GM23248 (cell line): ENCODE measurements around the gene ACSF3. TPM values are rescaled to one million over a fixed set of nuclear protein-coding genes. Genes with fewer than 3 reads are reported as not detected.

Experiments
- DNase-seq: peaks from one replicate; pipeline ENCODE4 v3.0.0-alpha.2; 2015
- H2AFZ ChIP-seq: fragments of 200-600 bp; sonication (generic); 2 replicates; pipeline ENCODE4 v1.6.1; 2016; ENCODE audit warnings: antibody characterized with exemption
- H3F3A ChIP-seq: fragments of 200-600 bp; sonication (generic); 2 replicates; pipeline ENCODE4 v1.6.1; 2016; ENCODE audit warnings: mild to moderate bottlenecking, antibody characterized with exemption, mixed run types; ENCODE audit not compliant: insufficient read depth
- H3K27ac ChIP-seq: fragments of 200-600 bp; sonication (generic); 2 replicates; pipeline ENCODE4 v1.5.1; 2016; ENCODE audit warnings: mild to moderate bottlenecking
- H3K27me3 ChIP-seq: fragments of 200-600 bp; sonication (generic); replicated peaks from 2 replicates; pipeline ENCODE4 v1.6.1; 2016; ENCODE audit warnings: mild to moderate bottlenecking; ENCODE audit not compliant: insufficient read depth
- H3K36me3 ChIP-seq: fragments of 200-600 bp; sonication (generic); 2 replicates; pipeline ENCODE4 v1.6.1; 2016; ENCODE audit warnings: low read depth, mild to moderate bottlenecking
- H3K4me1 ChIP-seq: fragments of 200-600 bp; sonication (generic); 2 replicates; pipeline ENCODE4 v1.6.1; 2016; ENCODE audit warnings: mild to moderate bottlenecking; ENCODE audit not compliant: insufficient read depth
- H3K4me2 ChIP-seq: fragments of 200-600 bp; sonication (generic); one replicate; pipeline ENCODE4 v1.6.1; 2016; ENCODE audit warnings: mild to moderate bottlenecking; ENCODE audit not compliant: unreplicated experiment
- H3K4me3 ChIP-seq: fragments of 200-600 bp; sonication (generic); 2 replicates; pipeline ENCODE4 v1.5.1; 2016; ENCODE audit warnings: mild to moderate bottlenecking
- H3K79me2 ChIP-seq: fragments of 200-600 bp; sonication (generic); 2 replicates; pipeline ENCODE4 v1.6.1; 2016; ENCODE audit warnings: mild to moderate bottlenecking; ENCODE audit not compliant: insufficient read depth
- H3K9ac ChIP-seq: fragments of 200-600 bp; sonication (generic); 2 replicates; pipeline ENCODE4 v1.6.1; 2016; ENCODE audit warnings: mild to moderate bottlenecking
- H3K9me2 ChIP-seq: fragments of 200-600 bp; sonication (generic); 2 replicates; pipeline ENCODE4 v1.6.1; 2016; ENCODE audit warnings: mixed run types, mild to moderate bottlenecking, moderate library complexity; ENCODE audit not compliant: insufficient read depth
- H3K9me3 ChIP-seq: fragments of 200-600 bp; sonication (generic); one replicate; pipeline ENCODE4 v1.6.1; 2017; ENCODE audit warnings: low read depth
- H4K20me1 ChIP-seq: fragments of 200-600 bp; sonication (generic); 2 replicates; pipeline ENCODE4 v1.6.0; 2016; ENCODE audit not compliant: insufficient read depth
- EZH2 ChIP-seq: fragments of 200-600 bp; sonication (generic); IDR thresholded peaks from 2 replicates; pipeline ENCODE4 v1.6.1; 2018; ENCODE audit warnings: antibody characterized with exemption, mild to moderate bottlenecking; ENCODE audit not compliant: insufficient read depth, poor library complexity, severe bottlenecking
- EZH2phosphoT487 ChIP-seq: fragments of 200-600 bp; sonication (generic); IDR thresholded peaks from 2 replicates; pipeline ENCODE4 v1.6.1; 2018; ENCODE audit warnings: antibody characterized with exemption, moderate library complexity, mild to moderate bottlenecking, low read depth; ENCODE audit not compliant: insufficient read depth
- WGBS, 2 experiments: methylation state at CpG; one replicate each; pipeline ENCODE4 v1.1.6; 2015 to 2017; ENCODE audit warnings: low lambda C conversion rate in 2 of 2, low coverage in 1 of 2; ENCODE audit errors: missing lambda C conversion rate in 2 of 2; 5-methylcytosine and 5-hydroxymethylcytosine counted together
- in situ Hi-C: fragments of 300-500 bp; cut with MboI; formaldehyde crosslinking; loops from 2 replicates; pipeline ENCODE4 v1.15.0; 2020
- polyA plus RNA-seq: library from polyadenylated mRNA; unstranded; fragments of >200 nt; fragmentation: Nextera tagmentation; extraction: Ambion mirVana; gene quantifications from 2 replicates; pipeline ENCODE4 v1.2.1, GENCODE V29; 2016
- total RNA-seq: library from RNA; depleted of rRNA; stranded (reverse); fragments of >200 nt; shearing (Covaris generic); gene quantifications from 2 replicates; pipeline ENCODE4 v1.2.3, GENCODE V29; 2014

Gene ACSF3
- total and polyA plus RNA-seq, 2 experiments from 2014 or later, result 15.9 to 17.1 TPM

GRCh38 chr16:89058812-89059211 lies 34.8 kb upstream of the ACSF3 start:
- Histone ChIP-seq H3K9me2 (no peaks in the 10 kb centered on the region), H2AFZ (no peak overlapping the region), H4K20me1 (no peaks in the 10 kb centered on the region), H3K4me3 (no peak overlapping the region), H3K4me2 (no peak overlapping the region), H3F3A (no peaks in the 10 kb centered on the region), H3K27me3 (peaks cover 20% of the 10 kb centered on the region), H3K27ac (no peak overlapping the region), H3K36me3 (no peaks in the 10 kb centered on the region), H3K9ac (no peak overlapping the region), H3K79me2 (no peaks in the 10 kb centered on the region), H3K9me3 (no peaks in the 10 kb centered on the region), H3K4me1 (no peaks in the 10 kb centered on the region)
- in situ Hi-C loops, result no loop called here
- no peak for DNase-seq
- TF ChIP-seq EZH2phosphoT487 (no peak), EZH2 (no peak)
- 67 to 75% methylated on average over 9 of the region's 9 CpGs for WGBS, 2 experiments

GRCh38 chr16:89060207-89060794 lies 33.4 kb upstream of the ACSF3 start:
- 59 to 67% methylated on average over 12 of the region's 12 CpGs for WGBS, 2 experiments
- no peak for TF ChIP-seq EZH2phosphoT487
- TF ChIP-seq EZH2, result no peak
- no peaks in the 10 kb centered on the region for H3K9me3 ChIP-seq
- in situ Hi-C loops, result no loop called here
- no peak overlapping the region for H2AFZ ChIP-seq
- H4K20me1 ChIP-seq, result no peaks in the 10 kb centered on the region
- no peak overlapping the region for H3K9ac ChIP-seq
- H3K36me3 ChIP-seq, result no peaks in the 10 kb centered on the region
- H3K27me3 ChIP-seq, result peaks cover 20% of the 10 kb centered on the region
- H3K4me2 ChIP-seq, result no peak overlapping the region
- no peak overlapping the region for H3K27ac ChIP-seq
- H3K9me2 ChIP-seq, result no peaks in the 10 kb centered on the region
- H3K4me3 ChIP-seq, result no peak overlapping the region
- H3K4me1 ChIP-seq, result no peaks in the 10 kb centered on the region
- no peaks in the 10 kb centered on the region for H3K79me2 ChIP-seq
- H3F3A ChIP-seq, result no peaks in the 10 kb centered on the region
- DNase-seq, result no peak

- no peaks in the 10 kb centered on the region for H4K20me1 ChIP-seq
- in situ Hi-C loops, result no loop called here
- TF ChIP-seq EZH2phosphoT487 (no peak), EZH2 (no peak)
- 40 to 49% methylated on average over 19 to 21 of the region's 21 CpGs for WGBS, 2 experiments
- no peak for DNase-seq
- no peaks in the 10 kb centered on the region for H3K9me3 ChIP-seq
- no peak overlapping the region for H3K4me2 ChIP-seq
- H3K9ac ChIP-seq, result no peak overlapping the region
- no peaks in the 10 kb centered on the region for H3K9me2 ChIP-seq
- H3K36me3 ChIP-seq, result no peaks in the 10 kb centered on the region
- no peak overlapping the region for H3K4me3 ChIP-seq
- no peaks in the 10 kb centered on the region for H3F3A ChIP-seq
- no peak overlapping the region for H3K27ac ChIP-seq
- H3K27me3 ChIP-seq, result peaks cover 20% of the 10 kb centered on the region
- no peaks in the 10 kb centered on the region for H3K4me1 ChIP-seq
- H2AFZ ChIP-seq, result no peak overlapping the region
- H3K79me2 ChIP-seq, result no peaks in the 10 kb centered on the region
These were observed 32.6 kb upstream of the ACSF3 start for GRCh38 chr16:89061086-89061485.

- no peak overlapping the region for H3K27ac ChIP-seq
- TF ChIP-seq EZH2phosphoT487 (no peak), EZH2 (no peak)
- DNase-seq, result no peak
- 36 to 37% methylated on average over 17 of the region's 17 CpGs for WGBS, 2 experiments
- in situ Hi-C loops, result no loop called here
- no peaks in the 10 kb centered on the region for H4K20me1 ChIP-seq
- H3K9ac ChIP-seq, result no peak overlapping the region
- no peaks in the 10 kb centered on the region for H3F3A ChIP-seq
- no peaks in the 10 kb centered on the region for H3K36me3 ChIP-seq
- H3K4me3 ChIP-seq, result no peak overlapping the region
- no peaks in the 10 kb centered on the region for H3K9me3 ChIP-seq
- H2AFZ ChIP-seq, result no peak overlapping the region
- peaks cover 20% of the 10 kb centered on the region for H3K27me3 ChIP-seq
- no peaks in the 10 kb centered on the region for H3K9me2 ChIP-seq
- no peaks in the 10 kb centered on the region for H3K4me1 ChIP-seq
- no peak overlapping the region for H3K4me2 ChIP-seq
- H3K79me2 ChIP-seq, result no peaks in the 10 kb centered on the region
These were observed 31.9 kb upstream of the ACSF3 start for GRCh38 chr16:89061590-89062380.
